T-helper 2 cell (primary cell): ENCODE data around the gene NGLY1.

Source experiments
- DNase-seq, 5 experiments: peaks; one replicate each; pipeline versions ENCODE4 v3.0.0 to v3.0.0-alpha.2; 2012 to 2022

NGLY1 gene

DNA sequence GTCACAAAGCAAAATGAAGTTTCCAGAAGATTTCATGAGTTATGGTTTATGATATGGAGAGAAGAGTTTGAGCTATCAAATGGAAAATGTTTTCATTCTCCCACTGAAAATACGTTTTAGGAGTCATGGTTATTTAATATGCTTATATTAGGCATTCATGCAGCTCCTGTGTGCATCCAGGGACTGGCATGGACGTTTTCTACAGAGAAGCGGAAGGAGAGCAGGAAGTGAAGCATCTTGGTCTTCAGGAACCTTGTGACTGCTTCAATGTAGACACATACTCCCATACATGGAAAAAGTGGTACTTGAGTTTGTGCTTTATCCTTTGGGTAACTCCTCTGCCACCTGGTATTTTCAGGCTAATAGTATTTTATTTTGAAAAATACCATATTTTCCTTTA is 75.2 kb downstream of the NGLY1 start:
- DNase-seq = no peak

- DNase-seq = no peak
These were observed 75.8 kb downstream of the NGLY1 start for GRCh38 chr3:25707268-25707926.

- no peak for DNase-seq
These were observed 77.0 kb downstream of the NGLY1 start for GRCh38 chr3:25706213-25706612.

DNA sequence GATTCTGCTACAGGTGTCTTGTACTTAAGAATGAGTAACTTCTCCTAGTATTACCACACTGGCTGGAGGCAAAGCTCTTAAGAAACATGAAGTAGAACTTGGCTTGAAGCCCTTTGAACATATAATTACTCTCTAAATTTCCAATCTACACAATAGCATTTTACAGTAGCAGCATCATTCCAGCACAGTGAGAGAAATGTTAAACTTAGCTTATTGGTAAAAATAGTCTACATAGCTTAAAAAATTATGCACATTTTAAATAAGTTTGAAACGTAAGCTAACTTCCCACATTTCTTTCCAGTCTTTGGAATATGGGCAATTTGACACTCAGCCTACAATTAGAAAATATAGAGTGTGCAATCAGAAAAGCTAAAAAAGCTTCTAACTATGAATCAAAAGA is 85.7 kb downstream of the NGLY1 start:
- DNase-seq = no peak

GRCh38 chr3:25695731-25696420 is 87.4 kb downstream of the NGLY1 start:
- DNase-seq = no peak

DNA sequence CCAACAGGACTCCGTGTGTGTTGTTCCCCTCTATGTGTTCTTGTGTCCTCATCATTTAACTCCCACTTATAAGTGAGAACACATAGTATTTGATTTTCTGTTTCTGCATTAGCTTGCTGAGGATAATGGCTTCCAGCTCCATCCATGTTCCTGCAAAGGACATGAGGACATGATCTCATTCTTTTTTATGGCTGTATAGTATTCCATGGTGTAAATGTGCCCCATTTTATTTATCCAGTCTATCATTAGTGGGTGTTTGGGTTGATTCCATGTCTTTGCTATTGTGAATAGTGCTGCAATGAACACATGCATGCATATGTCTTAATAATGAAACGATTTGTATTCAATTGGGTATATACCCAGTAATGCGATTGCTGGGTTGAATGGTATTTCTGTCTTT is 90.0 kb downstream of the NGLY1 start:
- no peak for DNase-seq

- DNase-seq = no peak
These were observed 90.9 kb downstream of the NGLY1 start for GRCh38 chr3:25692341-25692740.

GRCh38 chr3:25690768-25691533 is 92.3 kb downstream of the NGLY1 start:
- DNase-seq = no peak

DNA sequence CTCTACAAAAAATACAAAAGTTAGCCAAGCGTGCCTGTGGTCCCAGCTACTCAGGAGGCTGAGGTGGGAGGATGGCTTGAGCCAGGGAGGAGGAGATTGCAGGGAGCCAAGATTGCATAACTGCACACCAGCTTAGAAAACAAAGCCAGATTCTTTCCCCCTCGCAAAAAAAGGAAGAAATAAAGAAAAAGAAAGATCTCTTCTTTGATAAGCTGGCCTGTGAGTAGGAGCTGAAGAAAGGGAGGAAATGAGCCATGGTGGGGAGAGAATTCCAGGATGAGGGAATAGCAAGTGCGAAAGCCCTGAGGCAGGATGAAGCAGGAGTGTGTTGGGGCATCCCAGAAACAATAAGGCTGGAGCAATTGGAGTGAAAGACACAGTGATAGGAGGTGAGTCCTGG is 94.0 kb downstream of the NGLY1 start:
- DNase-seq = no peak

DNA sequence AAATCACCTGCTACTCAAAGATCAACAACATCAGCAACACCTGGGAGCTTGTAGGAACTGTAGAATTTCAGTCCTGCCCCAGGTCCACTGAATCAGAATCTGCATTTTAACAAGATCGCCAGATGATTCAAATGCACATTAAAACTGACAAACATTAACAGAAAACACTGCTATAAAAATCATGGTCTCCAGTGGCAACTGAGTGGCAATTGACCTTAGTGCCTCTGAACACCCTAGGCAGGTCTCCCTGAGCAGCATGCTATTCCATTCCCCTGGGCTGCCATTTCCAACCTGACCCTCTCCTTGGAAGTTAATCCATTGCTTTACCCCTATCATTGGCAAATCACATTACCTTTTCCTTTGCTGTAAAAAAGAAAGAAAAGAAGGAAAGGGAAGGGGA is 95.5 kb downstream of the NGLY1 start:
- no peak for DNase-seq

DNA sequence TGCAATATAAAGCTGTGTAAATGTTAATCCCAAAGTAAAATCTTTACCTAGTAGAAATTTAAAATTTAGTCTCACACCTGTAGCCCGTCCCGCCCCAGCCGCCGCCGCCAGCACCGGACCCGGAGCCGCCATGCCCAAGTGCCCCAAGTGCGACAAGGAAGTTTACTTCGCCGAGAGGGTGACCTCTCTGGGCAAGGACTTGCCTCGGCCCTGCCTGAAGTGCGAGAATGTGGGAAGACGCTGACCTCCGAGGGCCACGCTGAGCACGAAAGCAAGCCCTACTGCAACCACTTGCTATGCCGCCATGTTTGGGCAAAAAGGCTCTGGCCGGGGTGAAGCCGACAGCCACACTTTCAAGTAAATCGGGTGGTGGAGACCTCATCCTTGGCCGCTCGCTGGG is 96.5 kb downstream of the NGLY1 start:
- DNase-seq = no peak

GRCh38 chr3:25683882-25684281 is 99.4 kb downstream of the NGLY1 start:
- DNase-seq = no peak

DNA sequence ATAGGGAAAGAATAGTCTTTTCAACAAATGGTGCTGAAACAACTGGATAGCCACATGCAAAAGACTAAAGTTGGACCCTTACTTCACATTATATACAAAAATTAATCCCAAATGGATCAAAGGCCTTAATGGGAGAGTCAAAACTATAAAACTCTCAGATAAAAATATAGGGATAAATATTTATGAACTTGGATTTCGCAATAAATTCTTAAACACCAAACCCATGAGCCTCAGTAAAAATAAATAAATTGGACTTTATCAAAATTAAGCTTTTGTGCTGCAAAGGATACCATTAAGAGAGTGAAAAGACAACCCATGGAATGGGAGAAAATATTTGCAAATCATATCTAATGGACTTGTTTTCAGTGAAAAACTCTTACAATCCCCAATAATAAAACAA is 99.8 kb downstream of the NGLY1 start:
- DNase-seq = no peak

DNA sequence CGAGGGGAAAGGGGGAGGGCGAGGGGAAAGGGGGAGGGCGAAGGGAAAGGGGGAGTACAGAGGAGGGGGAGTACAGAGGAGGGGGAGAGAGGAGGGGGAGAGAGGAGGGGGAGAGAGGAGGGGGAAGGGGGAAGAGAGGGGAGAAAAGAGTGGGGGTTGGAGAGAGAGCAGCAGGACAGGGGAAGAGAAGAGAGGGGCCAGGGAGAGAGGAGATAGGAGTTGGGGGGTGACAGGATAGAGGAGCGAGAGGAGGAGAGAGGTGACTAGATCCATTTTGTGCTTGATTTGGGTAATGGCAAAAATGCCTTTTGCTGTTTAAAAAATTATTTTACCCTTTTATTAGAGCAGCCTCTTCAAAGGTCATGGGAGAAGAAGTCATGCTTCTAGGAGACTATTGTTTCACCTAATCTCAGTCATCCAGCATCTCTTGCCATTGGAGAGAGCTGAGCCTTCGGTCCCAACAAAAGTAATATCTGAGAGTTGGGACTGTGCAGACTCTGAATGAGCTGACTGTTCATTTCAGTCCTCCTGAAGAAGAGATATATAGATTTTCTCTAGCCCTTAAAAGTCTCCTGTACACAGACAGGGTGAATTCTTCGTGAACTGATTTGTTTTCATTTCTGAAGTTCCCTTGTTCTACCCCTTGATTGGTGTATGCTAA is 103.5 kb downstream of the NGLY1 start:
- DNase-seq = no peak

DNA sequence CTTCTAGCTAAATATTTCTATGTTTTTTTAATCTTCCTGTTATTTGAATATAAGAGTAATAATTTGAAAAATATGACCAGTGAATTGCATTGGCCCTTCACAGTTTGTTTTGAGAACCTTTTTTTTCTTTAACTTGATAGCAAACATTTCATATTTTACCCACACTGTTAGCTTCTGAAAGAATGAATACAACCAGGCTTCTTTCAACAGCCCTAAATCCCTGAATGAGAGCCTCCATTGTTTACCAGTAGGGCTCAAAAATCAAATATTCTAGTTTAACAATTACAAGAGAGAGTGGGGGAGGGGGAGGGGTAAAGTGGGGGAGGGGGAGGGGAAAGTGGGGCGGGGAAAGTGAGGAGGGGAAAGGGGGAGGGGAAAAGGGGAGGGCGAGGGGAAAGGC is 104.1 kb downstream of the NGLY1 start:
- no peak for DNase-seq

DNA sequence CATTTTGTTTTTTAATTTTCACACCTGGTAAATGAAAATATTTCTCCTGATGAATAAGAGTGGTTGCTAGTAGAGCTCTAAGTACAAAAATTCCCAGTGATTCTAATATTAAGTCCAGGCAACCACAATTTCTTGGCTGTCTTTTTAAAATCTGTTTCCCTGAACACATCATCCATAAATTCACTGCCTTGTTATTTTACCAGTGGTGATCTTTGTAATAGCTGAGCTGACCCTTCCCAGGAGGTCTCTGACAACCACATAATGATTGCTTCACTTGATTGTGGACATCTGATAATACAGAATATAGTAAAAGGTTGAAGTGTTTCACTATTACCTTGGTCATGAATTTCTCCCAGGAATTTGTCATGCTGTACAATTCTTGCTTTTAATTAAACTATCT is 104.7 kb downstream of the NGLY1 start:
- DNase-seq = no peak

GRCh38 chr3:25677121-25677520 is 106.1 kb downstream of the NGLY1 start:
- DNase-seq = no peak

GRCh38 chr3:25674670-25675069 is 108.6 kb downstream of the NGLY1 start:
- DNase-seq = no peak

DNA sequence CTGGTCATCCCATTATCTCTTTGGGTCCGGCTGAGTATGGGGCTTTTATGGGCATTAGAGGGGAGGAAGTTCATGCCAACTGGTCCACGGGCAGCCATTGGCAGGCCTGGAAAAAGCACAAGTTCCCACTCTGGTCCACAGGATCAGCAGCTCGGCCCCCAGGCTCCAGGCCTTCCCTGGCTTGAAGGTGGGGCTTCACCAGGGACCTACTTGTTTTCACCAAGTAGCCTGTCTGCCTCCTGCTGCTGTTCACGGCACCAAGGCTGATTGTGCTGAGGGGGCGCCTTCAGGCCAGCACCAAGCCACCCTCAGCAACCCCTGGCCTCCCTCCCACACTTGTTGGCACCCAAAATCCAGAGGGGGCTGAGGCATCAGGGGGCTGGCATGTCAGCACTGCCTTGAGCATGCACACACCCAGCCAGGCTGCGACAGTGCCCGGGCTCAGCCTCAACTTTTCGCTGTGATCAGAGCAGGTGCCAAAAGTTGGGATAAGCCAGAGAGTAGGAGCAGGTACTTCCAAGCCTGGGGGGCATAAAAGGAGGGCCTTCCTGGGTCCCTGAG is 109.4 kb downstream of the NGLY1 start:
- DNase-seq = no peak
